ENCODE measurements around the gene RPUSD1.
A peak's percentile ranks its signal among the peaks of the same experiment; 100 is the strongest.
"Not testable (repeated sequence)": the region's sequence is repeated elsewhere in the genome, so short reads cannot be mapped to it uniquely, and the experiment has no call there.

Gene RPUSD1, protein sequence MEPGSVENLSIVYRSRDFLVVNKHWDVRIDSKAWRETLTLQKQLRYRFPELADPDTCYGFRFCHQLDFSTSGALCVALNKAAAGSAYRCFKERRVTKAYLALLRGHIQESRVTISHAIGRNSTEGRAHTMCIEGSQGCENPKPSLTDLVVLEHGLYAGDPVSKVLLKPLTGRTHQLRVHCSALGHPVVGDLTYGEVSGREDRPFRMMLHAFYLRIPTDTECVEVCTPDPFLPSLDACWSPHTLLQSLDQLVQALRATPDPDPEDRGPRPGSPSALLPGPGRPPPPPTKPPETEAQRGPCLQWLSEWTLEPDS

DNA sequence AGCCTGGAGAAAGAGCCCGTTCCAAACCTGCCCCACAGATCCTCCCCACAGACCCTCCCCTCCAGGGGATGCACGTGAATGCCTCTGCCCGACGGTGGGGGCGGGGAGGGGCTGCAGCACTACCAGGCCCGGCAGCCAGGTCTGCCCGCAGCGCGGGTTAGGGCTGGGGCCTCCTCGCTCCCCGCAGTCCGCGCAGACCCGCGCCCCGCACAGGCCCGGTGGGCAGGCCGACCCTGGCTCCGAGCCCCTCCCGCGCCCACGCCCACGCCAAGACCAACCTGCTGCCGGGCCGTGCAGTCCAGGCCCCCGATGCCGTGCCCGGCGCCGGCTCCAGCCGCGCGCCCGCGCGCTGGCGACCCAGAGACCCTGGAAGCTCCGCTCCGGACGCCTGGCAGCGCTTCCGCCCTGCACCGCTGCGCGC, at the start of gene RPUSD1:
TSS of gene RPUSD1 (minus strand) at position 404 of the 421 bp plus-strand sequence. CDS start 644 bp downstream, outside the sequence.
- DNase-seq: no peak

DNA sequence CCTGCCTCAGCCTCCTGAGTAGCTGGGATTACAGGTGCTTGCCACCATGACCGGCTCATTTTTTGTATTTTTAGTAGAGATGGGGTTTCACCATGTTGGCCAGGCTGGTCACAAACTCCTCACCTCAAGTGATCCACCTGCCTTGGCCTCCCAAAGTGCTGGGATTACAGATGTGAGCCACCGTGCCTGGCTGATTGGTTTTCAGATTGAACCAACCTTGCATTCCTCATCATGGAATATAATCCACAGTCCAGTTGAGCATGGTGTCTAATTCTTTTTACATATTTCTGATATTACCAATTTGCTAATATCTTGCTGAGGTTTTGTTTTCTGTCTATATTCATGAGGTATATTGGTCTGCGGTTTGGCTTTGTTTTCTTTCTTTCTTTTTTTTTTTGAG, 48.6 kb upstream of the RPUSD1 start:
- DNase-seq: not testable (repeated sequence)

DNA sequence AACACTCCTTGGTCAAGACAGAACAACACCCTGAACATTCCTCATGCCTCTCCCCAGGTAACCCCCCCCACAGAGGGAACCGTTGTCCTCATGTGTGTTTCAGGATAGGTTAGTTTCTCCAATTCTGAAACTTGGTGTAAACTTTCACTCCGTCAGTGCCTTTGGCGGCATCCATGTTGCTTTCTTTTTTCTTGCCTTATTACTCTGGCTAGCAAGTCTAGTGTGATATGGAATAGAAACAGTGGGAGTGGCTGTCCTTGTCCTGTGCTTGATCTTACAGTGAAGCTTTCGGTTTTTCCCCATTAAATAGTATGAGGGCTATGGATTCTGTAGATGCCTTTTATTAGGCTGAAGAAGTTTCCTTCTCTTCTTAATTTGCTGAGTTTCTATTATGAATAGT, 48.0 kb upstream of the RPUSD1 start:
- no peak for DNase-seq

DNA sequence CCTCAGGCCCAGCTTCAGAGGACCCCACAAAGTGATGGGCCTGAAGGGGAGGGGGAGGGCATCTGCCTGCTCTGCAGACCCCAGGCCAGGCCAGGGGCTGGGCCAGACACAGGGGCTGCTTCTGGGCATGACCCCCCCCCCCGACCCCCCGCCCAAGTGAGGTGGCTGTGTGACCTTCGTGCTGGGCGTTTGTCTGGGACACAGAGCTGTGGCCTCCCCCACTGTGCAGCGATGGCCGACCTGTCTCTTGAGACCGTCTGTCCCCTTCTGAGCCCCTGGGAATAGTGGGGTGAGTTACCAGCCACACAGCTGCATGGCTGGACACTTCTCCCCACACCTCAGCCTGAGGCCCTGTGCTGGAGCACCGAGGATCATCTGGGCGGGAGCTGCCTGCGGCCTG, 47.2 kb upstream of the RPUSD1 start:
- DNase-seq: no peak

DNA sequence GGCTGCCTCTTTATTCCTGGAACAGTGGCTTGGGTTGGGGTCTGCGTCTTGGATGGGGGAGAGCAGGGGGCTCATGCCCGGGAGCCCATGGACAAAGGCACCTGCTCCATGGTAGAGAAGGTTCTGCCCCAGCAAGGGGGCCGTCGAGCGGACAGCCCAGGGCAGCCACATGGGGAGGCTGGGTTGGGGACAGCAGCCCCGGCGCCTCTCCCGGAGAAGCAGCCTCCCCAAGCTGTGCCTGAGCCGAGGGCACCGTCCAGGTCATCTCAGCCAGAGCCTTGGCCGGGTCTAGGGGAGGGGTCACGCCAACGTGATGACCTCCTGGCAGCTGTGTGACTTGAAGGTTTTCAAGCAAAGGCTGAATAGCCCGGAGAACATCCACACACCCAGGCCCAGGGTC, 45.2 kb upstream of the RPUSD1 start:
- DNase-seq: no peak

DNA sequence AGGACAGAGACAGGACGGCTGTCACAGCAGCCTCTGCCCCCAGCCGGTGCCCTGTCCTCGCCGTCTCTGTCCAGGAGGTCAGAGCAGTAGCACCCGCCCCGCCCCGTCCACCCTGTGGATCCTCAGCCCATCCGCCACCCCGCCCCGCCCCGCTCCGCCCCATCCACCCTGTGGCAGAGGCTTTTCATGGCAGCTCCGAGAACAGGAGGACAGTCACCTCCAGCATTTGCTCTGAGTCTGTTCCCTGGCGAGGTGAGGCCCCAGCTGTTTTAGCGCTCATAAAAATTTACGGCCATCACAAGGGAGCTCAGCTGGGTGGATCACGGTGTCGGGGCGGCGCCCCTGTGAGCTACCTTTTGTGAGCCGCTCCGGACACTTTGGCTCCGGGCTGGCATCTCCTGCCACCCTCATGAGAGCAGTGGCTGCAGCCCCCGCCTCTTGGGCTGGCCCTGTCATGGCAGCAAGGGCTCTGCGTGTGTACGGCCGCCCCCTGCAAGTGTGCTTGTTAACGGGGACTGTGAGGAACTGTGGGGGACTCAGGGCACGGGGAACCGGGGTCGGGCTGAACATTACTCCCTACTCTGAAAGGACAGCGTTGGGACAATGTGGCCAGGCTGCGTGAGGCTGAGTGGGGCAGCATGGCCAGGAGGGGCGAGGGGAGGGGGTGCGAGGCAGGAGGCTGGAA, 44.6 kb upstream of the RPUSD1 start:
- DNase-seq: no peak

DNA sequence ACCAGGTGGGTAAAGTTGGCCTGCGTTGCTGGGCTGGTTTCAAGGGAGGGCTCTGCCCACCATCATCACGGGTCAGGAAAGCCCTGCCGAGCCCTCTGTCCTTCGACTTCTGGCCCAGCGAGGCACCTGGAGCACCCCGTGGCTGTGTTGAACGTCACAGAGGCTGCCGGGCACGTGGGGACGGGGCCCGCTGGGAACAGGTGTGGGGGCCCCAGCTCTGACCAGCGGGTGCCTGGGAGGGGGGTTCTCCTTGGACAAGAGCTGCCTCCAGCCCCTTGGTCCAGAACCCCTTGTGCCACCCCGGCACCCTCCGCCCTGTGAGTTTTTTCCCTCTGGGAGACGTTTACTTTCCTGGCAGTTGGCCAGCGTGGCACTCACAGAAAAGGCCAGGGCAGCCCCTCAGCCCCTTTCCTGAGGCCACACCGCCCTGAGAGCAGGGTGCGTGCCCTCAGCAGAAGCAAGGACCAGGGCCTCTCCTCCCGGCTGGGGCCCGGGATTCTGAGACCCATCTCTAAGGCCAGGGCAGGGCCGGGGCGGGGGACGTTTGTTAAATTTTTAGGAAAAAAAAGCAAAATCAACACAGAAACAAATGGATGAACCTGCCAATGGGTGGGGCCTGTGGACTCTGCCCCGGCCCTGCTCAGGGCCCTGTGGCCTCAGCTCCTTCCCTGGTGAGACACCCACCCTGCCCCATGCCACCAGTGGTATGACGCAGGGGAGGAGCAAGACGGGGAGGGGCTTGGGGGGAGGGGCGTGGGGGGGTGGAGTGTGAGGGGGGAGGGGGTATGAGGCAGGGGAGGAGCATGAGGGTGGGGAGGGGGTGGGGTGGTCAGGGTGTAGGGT, 43.6 kb upstream of the RPUSD1 start:
- no peak for DNase-seq

DNA sequence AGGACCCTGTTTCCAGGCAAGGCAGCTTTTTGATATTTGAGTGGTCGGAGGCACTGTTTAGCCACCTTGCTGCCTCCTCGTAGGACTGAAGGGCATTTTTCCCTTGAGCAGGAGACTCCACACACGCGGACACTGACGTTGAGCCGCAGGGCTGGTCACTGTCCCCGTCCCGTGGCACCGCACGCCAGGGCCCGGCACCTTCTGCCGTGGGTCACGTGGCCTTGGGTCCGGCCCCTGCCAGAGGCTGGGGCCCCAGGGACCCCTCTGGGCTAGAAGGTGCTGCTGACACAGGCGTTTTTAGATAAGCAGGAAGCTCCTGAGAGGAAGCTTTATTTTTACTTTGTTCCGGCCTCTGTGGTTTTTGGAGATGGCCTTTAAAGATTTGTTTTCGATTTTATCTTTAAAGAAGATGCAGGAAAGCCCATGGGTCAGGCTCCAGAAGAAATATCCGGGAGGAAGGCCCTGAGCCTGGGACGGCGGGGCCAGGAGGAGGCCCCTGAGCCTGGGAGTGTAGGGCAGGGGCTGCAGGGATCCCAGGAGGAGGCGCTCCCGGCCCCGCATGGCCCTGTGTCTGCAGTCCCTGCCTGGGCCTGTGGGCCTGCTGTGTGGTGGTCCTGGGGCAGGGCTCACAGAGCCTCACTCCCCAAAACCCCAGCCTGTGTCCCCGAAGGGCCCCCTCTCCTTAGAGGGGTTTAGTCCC, 42.8 kb upstream of the RPUSD1 start:
- no peak for DNase-seq

DNA sequence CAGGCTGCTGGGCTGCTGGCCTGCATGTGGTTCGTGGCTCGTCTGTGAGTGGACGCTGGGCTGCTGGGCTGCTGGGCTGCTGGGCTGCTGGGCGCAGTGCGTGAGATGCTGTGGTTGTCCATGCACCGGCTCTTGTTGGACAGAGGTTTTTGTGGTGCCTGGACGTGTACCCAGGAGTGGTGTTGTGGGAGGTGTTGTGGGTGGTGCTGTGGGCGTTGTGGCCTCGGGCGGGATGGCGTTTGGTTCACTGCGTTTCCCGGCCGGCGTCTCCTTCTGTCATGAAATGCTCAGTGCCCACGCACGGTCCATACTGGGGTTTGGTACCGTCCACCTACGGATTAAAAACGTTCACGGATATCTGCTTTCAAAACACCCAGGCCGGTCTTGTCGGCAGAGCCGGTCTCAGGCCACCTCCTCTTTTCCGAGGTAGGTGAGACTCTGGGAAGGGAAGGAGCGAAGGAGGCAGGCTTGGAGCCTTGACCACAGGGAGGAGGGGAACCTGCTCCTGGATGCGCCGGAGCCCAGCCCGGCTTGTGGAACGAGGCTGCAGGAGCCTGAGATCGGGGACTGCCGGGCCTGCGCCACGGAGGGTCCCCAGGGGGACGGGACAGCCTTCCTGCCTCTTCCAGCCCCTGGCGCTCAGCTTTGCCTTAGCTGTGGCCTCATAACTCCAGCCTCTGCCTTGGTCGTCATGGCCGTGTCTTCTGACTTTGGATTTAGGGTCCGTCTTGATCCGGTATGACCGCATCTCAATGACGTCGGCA, 42.1 kb upstream of the RPUSD1 start:
- DNase-seq: no peak

DNA sequence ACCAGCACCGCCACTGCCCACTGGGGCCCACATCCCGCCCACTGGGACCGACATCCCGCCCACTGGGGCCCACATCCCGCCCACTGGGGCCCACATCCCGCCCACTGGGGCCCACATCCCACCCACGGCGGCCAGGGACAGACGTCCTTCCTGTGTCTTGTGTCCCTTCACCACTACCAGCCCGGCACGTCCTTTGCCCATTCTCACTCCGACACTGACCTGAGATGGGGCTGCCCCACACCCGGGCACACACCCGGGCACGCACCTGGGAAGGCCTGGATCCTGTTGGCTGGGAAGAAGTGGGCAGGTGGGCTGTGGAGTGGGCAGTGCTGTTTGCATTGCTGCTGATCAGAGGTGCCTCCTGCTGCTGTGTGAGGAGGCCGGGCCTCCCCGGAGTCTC, 40.7 kb upstream of the RPUSD1 start:
- DNase-seq: no peak

DNA sequence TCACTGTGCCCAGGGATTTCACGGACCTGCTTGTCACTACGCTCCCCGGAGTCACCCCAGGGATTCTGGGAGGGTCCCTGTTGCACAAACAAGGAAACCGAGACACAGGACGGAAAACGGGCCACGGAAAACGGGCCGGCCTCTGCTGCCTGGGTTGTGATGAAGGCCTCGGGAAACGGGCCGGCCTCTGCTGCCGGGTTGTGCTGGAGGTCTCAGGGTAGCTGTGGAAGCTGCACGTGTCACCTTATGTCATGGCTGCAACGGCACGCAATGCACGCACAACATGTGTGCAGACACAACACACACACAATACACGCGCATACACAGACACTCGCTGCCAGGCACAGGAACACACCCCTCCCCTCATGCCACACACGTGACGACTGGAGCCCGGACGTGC, 39.3 kb upstream of the RPUSD1 start:
- no peak for DNase-seq

DNA sequence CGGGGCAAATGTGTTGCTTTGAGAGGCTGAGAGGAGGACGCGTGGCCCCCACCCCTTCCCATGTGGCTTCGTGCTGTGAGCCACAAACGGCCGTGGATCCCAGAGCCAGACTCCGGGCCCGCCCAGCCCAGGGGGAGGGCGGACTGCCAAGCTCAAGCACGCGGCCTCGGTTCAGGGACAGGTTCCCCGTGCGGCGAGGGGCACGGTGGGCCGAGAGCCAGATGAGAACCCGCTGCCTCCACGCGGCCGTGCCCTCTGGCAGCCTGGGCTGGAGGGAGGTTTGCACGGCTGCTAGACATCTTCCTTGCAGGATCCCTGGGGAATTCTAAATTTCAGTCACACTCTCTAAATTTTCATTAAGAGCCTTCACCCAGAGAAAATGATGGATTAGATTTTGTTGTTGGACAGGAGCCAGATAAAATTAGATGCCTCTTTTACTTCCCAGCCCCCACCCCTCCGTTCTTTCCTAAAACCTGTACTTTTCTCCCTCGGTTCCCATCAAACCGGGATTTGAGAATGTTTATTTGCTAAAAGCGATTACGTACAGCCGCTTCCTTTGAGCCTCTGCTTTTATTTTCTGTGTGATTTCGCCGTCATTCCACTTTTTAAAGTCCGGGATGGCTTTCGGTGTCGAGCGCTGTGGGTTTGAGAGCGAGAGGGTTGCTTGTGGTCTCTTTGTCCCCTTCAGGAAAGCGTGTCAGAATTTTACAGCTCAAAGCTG, 37.3 kb upstream of the RPUSD1 start:
- DNase-seq: no peak

DNA sequence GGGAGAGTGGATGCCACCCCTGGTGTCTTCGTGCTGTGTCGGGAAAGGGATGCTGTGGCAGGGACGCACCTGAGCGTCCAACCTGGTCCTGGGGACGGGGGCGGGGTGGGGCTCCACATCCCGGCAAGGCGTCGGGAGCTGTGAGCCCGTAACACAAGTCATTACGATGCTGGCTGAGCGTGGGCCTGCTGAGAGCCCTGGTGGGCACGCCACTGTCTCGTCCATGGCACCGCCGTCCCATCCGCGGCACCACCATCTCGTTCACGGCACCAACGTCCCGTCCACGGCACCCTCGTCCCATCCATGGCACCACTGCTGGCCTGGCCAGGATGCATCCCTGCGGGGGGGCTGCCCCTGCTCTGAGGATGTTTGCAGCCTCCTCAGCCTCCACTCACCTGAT, 36.4 kb upstream of the RPUSD1 start:
- no peak for DNase-seq

DNA sequence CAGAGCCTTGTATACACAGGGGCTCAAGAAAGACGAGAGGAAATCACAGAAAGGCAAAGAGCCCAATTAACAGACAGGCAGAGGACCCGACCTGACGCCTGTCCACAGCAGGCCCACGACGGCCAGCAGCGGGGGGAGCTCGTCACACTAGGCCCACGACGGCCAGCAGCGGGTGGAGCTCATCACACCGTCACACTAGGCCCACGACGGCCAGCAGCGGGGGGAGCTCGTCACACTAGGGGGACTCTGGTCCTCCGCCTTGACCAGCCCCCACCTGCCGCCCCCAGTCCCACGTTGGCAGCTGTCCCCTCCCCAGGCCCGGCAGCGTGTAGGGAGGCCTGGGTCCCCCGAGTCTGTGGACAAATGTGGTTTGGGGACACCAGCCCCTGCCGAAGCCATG, 36.0 kb upstream of the RPUSD1 start:
- no peak for DNase-seq

DNA sequence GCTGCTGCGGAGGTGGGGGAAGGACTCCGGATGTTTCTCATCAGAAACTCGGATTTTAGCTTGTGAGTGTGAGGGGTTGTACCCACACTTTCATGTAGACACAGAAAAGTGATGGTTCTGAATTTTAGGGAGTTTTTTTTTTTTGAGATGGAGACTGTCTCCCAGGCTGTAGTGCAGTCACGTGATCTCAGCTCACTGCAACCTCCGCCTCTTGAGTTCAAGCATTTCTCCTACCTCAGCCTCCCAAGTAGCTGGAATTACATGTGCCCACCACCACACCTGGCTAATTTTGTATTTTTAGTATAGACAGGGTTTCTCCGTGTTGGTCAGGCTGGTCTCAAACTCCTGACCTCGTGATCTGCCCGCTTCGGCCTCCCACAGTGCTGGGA, 34.7 kb upstream of the RPUSD1 start:
- DNase-seq: no peak

DNA sequence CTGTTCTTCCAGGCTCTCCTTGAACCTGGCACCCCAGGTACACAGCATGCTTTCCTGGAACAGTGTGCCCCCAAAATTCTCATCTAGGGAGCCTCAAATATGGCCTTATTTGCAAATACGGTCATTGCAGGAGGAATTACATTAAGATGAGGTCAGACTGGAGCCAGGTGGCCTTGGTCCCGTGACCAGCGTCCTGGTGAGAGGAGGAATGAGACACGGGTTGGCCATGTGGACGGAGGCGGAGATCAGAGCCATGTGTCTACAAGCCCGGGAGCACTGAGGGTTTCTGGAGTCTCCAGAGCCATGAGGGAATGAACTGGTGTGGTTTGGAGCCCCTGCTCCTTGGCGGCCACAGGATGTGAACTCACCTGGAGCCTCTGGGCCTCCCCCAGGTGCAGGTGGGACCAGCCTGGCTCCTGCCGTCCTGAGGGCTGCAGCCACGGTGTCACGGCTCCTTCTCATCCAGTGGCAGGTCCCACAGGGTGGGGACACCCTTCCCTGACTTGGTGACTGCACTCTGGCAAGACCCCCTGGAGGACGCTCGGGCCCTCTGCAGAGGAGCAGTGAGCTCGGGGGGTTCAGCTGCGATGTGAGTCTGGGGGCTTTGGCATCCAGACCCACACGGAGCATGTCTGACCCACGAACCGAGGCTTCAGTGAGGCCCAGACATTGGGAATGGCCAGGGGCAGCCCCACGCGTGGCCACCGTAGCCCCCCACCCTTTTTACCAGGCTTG, 34.2 kb upstream of the RPUSD1 start:
- DNase-seq: no peak

DNA sequence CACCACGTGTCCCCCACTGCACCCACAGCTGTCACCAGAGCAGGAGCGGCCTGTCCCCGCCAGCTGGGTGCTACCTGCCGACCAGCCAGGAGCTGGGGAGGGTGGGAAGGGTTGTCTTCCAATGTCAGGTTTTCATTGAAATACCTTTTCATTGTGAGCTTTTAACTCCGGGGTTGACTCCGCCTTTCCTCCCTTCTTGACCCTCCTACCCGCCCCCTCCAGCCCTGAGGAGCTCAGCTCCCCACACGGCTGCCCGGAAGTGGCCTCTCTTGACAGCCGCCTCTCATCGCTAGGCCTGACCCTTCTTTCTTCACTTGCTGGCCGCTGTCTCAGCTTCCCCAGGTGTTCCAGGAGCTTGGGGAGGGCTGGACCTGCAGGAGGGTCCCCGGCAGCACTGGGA, 33.6 kb upstream of the RPUSD1 start:
- DNase-seq: no peak

DNA sequence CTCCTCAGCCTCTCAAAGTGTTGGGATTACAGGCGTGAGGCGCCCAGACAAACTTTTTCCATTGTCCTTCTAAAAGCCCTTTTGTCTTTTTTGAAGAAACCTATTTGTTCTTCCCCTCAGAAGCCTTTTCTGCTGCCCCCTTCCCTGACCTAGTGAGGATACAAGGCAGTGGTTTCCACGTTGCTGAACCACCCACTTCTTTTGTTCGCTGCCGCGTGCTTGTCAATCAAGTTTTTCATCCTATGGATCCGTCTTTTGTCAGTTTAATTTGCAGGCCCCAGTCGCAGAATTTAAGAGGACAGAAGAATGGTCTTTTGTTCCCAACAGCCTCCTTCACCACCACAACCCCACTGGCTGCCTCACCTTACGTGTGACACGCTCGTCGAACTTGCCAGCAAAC, 32.6 kb upstream of the RPUSD1 start:
- no peak for DNase-seq

DNA sequence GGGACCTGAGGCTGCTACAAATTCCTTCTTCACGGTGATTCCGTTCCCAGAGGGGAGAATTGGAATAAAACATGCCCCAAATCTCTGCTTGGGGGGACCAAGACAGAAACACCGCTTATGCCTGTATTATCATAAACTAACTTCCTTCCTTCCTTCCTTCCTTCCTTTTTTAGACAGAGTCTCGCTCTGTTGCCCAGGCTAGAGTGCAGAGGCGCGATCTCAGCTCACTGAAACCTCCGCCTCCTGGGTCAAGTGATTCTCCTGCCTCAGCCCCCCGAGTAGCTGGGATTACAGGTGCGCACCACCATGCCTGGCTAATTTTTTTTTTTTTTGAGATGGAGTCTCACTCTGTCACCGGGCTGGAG, 31.8 kb upstream of the RPUSD1 start:
- DNase-seq: not testable (repeated sequence)

DNA sequence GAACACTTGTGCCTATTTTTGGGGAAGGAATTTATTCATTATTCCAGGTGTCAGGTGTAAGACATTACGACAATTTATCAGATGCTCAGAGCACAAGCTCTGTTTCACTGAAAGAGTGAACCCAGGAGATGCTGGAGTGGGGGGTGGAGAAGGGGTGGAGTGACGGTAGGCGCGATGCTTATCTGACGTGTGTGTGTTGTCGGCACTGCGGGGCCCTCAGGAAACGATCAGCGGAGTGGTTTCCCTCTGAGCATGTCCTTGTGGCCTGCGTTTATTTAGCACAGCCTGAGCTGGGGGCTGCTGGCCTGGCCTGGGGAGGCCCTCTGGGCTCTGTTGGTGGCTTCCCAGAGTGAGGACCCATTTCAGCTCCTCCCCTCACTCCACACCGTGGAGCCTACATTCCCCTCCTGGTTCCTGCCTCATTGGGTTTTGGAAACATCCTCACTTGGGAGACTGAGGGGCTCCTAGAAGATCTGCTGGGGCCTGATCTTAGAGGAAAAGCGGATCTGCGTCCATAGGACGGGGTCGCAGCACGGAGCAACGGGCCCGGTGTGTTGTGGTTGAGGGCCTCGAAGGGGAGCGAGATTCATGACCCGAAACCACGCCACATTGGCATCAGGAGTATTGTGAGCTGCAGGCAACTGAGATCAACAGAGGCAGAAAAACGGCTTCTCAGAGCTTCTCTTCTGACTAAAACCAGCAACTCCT, 31.3 kb upstream of the RPUSD1 start:
- DNase-seq: peak; percentile 78

All from activated effector memory CD4-positive, alpha-beta T cell treated with anti-CD3 and anti-CD28 coated beads, Interleukin-2, amount 50 U/mL, for 16 hours (primary cell).